ENCODE results near the gene GLI1.

GRCh38 chr12:57474430-57474829 is 14.8 kb downstream of the GLI1 start:
- TF ChIP-seq CTCF (IDR thresholded peaks at IDR 0.05): no peak
- TF ChIP-seq POLR2A (IDR thresholded peaks at IDR 0.05): no peak
- TF ChIP-seq POLR2AphosphoS5 (IDR thresholded peaks at IDR 0.05): no peak

Data from prostate gland (tissue), 2 donors.